ENCODE data around the gene LAS1L. TPM values are rescaled to one million over a fixed set of nuclear protein-coding genes. Genes with fewer than 3 reads are reported as not detected.

The LAS1L gene
- polyA plus RNA-seq, 2 of the 4 experiments (the other 2 are of a cell fraction) = 67.7 to 72.0 TPM

DNA sequence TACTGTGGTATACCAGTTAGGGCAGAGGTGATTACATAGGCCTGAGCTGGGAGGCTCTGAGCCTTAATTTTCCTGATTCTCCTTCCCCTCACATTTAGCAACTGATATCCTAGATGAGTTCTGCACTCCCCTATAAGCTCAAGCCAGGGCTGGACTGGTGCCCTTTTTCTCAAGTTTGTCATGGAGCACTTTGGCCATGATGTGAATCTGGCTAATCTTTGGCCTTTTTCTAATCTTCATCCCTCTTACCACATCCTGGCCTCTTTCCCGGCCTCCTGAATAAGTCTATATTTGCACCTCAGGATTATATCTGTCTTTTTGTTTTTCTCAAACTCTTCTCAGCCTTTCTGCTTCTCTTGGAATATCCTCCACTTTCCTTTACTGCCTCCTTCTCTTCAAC is 10.9 kb upstream of the LAS1L start:
- Histone ChIP-seq H3K4me2 (no peak overlapping the region), H3K4me3 (no peak overlapping the region), H3K9me3 (no peaks in the 10 kb centered on the region), H3K27ac (no peak overlapping the region), H3K4me1 (no peaks in the 10 kb centered on the region)
- WGBS (ENCODE audit: missing lambda C conversion rate) = 26% methylated on average over 1 of the region's 1 CpG
- FAIRE-seq = no peak
- ChIA-PET CTCF (interaction anchor here (2.1 kb wide), 1 partner anchor 16 kb away, joined by 8 read pairs; no protein-coding TSS in a partner anchor), POLR2A (no interaction called here)
- TF ChIP-seq RCOR1 (IDR thresholded peaks at IDR 0.05; ENCODE audit: low read depth, low read length) (no peak), ZNF302 (CRISPR knock-in tag; IDR thresholded peaks at IDR 0.05) (no peak), CHD2 (IDR thresholded peaks at IDR 0.05; ENCODE audit: low read length, partially characterized antibody) (no peak), FOSL2 (IDR thresholded peaks at IDR 0.05) (no peak), FOSL2 (CRISPR knock-in tag; IDR thresholded peaks at IDR 0.05) (no peak), SMC3 (IDR thresholded peaks at IDR 0.05) (no peak), HOXA7 (CRISPR knock-in tag; IDR thresholded peaks at IDR 0.05) (no peak), RNF2 (IDR thresholded peaks at IDR 0.05; ENCODE audit: borderline replicate concordance, low read depth) (no peak), JUNB (IDR thresholded peaks at IDR 0.05) (no peak)
- no peak for ATAC-seq
- no peak for DNase-seq (ENCODE audit: low read depth in 1 of 2, low spot score in 1 of 2)

DNA sequence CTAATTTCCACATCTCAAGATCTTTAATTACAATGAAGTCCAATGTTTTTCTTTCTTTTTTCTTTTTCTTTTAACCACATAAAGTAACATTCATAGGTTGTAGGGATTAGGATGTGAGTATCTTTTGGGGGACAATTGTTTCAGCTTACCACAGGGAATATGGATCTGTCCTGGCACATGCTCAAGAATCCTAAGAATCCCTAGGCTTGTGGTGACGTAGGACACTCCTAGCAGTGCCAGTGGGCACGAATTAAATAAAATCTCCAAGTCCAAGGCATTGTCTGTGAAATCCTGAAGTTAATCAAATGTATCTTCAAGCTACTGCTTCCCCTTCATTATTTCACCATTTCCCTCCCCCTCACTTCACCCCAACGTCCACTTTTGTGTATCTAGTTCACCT is 2.6 kb upstream of the LAS1L start:
- H3K4me3 ChIP-seq = no peak overlapping the region
- H3K9me3 ChIP-seq = no peaks in the 10 kb centered on the region
- FAIRE-seq (peak; percentile 83), ATAC-seq (no peak), DNase-seq (ENCODE audit: low read depth in 1 of 2, low spot score in 1 of 2) (no peak)
- TF ChIP-seq FOSL2 (IDR thresholded peaks at IDR 0.05) (no peak), FOSL2 (CRISPR knock-in tag; IDR thresholded peaks at IDR 0.05) (no peak), RARB (CRISPR knock-in tag; IDR thresholded peaks at IDR 0.05) (no peak), CHD4 (IDR thresholded peaks at IDR 0.05; ENCODE audit: borderline replicate concordance) (no peak), POLR2A (IDR thresholded peaks at IDR 0.05; ENCODE audit: low read length) (no peak), GATA3 (IDR thresholded peaks at IDR 0.05; ENCODE audit: borderline replicate concordance) (no peak), JUN (IDR thresholded peaks at IDR 0.05) (no peak), CBX8 (IDR thresholded peaks at IDR 0.05) (no peak), RAD21 (conservative IDR thresholded peaks at IDR 0.05 in 1 of 2, IDR thresholded peaks at IDR 0.05 in 1 of 2) (no peak)
- TF ChIP-seq, protein P1, sequence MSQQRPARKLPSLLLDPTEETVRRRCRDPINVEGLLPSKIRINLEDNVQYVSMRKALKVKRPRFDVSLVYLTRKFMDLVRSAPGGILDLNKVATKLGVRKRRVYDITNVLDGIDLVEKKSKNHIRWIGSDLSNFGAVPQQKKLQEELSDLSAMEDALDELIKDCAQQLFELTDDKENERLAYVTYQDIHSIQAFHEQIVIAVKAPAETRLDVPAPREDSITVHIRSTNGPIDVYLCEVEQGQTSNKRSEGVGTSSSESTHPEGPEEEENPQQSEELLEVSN (IDR thresholded peaks at IDR 0.05; ENCODE audit: borderline replicate concordance, low read depth) = no peak
- TF ChIP-seq, protein P2, sequence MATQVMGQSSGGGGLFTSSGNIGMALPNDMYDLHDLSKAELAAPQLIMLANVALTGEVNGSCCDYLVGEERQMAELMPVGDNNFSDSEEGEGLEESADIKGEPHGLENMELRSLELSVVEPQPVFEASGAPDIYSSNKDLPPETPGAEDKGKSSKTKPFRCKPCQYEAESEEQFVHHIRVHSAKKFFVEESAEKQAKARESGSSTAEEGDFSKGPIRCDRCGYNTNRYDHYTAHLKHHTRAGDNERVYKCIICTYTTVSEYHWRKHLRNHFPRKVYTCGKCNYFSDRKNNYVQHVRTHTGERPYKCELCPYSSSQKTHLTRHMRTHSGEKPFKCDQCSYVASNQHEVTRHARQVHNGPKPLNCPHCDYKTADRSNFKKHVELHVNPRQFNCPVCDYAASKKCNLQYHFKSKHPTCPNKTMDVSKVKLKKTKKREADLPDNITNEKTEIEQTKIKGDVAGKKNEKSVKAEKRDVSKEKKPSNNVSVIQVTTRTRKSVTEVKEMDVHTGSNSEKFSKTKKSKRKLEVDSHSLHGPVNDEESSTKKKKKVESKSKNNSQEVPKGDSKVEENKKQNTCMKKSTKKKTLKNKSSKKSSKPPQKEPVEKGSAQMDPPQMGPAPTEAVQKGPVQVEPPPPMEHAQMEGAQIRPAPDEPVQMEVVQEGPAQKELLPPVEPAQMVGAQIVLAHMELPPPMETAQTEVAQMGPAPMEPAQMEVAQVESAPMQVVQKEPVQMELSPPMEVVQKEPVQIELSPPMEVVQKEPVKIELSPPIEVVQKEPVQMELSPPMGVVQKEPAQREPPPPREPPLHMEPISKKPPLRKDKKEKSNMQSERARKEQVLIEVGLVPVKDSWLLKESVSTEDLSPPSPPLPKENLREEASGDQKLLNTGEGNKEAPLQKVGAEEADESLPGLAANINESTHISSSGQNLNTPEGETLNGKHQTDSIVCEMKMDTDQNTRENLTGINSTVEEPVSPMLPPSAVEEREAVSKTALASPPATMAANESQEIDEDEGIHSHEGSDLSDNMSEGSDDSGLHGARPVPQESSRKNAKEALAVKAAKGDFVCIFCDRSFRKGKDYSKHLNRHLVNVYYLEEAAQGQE (IDR thresholded peaks at IDR 0.05) = no peak
- WGBS (ENCODE audit: missing lambda C conversion rate) = 27% methylated on average over 3 of the region's 3 CpGs
- ChIA-PET POLR2A (no interaction called here), CTCF (interaction anchor here (1.8 to 1.9 kb wide), 2 partner anchors 9 to 11 kb away, joined by 6 to 8 read pairs; no protein-coding TSS in a partner anchor)
- no peak overlapping the region for H3K4me2 ChIP-seq
- peaks cover 8% of the 10 kb centered on the region; the same call in 1 of the 3 replicates for H3K4me1 ChIP-seq
- H3K27ac ChIP-seq = no peak overlapping the region

DNA sequence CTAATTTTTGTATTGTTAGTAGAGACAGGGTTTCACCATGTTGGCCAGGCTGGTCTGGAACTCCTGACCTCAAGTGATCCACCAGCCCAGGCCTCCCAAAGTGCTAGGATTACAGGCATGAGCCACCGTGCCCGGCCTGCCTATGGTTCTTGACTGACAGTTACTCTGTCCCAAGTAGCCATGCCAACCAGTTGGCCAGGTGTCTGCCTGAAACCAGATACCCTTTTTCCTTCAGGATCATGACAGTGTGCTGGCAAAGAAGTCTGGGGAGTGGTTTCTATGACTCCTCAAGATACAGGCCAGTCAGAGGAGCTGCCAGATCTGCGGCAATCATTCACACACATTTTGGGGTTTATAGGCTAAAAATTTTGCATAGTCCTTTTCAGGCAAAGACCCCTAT is 1.7 kb upstream of the LAS1L start:
- no peak for DNase-seq (ENCODE audit: low read depth in 1 of 2, low spot score in 1 of 2)

More for the DNA sequence above, 1.7 kb upstream of the LAS1L start:
- TF ChIP-seq ESRRA (IDR thresholded peaks at IDR 0.05; ENCODE audit: borderline replicate concordance, low read length) (no peak), GATA3 (IDR thresholded peaks at IDR 0.05; ENCODE audit: borderline replicate concordance) (no peak), JUN (IDR thresholded peaks at IDR 0.05) (no peak)
- TF ChIP-seq, protein P3, sequence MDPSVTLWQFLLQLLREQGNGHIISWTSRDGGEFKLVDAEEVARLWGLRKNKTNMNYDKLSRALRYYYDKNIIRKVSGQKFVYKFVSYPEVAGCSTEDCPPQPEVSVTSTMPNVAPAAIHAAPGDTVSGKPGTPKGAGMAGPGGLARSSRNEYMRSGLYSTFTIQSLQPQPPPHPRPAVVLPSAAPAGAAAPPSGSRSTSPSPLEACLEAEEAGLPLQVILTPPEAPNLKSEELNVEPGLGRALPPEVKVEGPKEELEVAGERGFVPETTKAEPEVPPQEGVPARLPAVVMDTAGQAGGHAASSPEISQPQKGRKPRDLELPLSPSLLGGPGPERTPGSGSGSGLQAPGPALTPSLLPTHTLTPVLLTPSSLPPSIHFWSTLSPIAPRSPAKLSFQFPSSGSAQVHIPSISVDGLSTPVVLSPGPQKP (IDR thresholded peaks at IDR 0.05; ENCODE audit: low read depth, low read length) = no peak
- ChIA-PET POLR2A (no interaction called here), CTCF (interaction anchor here (1.8 to 1.9 kb wide), 2 partner anchors 8 to 12 kb away, joined by 6 to 8 read pairs; no protein-coding TSS in a partner anchor)
- FAIRE-seq (no peak), ATAC-seq (no peak)
- Histone ChIP-seq H3K4me2 (no peak overlapping the region), H3K27ac (no peak overlapping the region), H3K4me1 (peaks cover 8% of the 10 kb centered on the region; the same call in 1 of the 3 replicates), H3K9me3 (no peaks in the 10 kb centered on the region), H3K4me3 (no peak overlapping the region)
- whole genome bisulfite sequencing (ENCODE audit: missing lambda C conversion rate) = 92% methylated on average over 1 of the region's 3 CpGs

All from A549 (cell line).